ENCODE data around the gene PPP2R2C. TPM values are rescaled to one million over a fixed set of nuclear protein-coding genes. Genes with fewer than 3 reads are reported as not detected.

The PPP2R2C gene
- total RNA-seq, 3 donors from 2014 or later, result 0.31 to 2.9 (median 0.41) TPM

- H3K4me1 ChIP-seq (ENCODE audit: low read depth), result peaks cover 3% of the 10 kb centered on the region
- intact Hi-C loops (cut with DNase I, micrococcal nuclease), result no loop called here
- H3K36me3 ChIP-seq (ENCODE audit: low read depth), result no peaks in the 10 kb centered on the region
- DNase-seq, result no peak
- TF ChIP-seq CTCF (IDR thresholded peaks at IDR 0.05), result no peak
- H3K9me3 ChIP-seq, result no peaks in the 10 kb centered on the region
- ATAC-seq, result no peak
- H3K4me3 ChIP-seq, result no peak overlapping the region
Observed at GRCh38 chr4:6475492-6476020, 3.1 kb upstream of the PPP2R2C start.

GRCh38 chr4:6474705-6475457, 2.5 kb upstream of the PPP2R2C start:
- Histone ChIP-seq H3K9me3 (no peaks in the 10 kb centered on the region), H3K4me3 (no peak overlapping the region), H3K36me3 (ENCODE audit: low read depth) (no peaks in the 10 kb centered on the region), H3K4me1 (ENCODE audit: low read depth) (peaks cover 3% of the 10 kb centered on the region)
- intact Hi-C loops (cut with DNase I, micrococcal nuclease), result no loop called here
- DNase-seq, result no peak
- no peak for ATAC-seq
- no peak for TF ChIP-seq CTCF (IDR thresholded peaks at IDR 0.05)

- DNase-seq (no peak), ATAC-seq (peak; percentile 14)
- Histone ChIP-seq H3K36me3 (ENCODE audit: low read depth) (no peaks in the 10 kb centered on the region), H3K9me3 (no peaks in the 10 kb centered on the region), H3K4me1 (ENCODE audit: low read depth) (peaks cover 3% of the 10 kb centered on the region), H3K4me3 (no peak overlapping the region)
- intact Hi-C loops (cut with DNase I, micrococcal nuclease), result no loop called here
- no peak for TF ChIP-seq CTCF (IDR thresholded peaks at IDR 0.05)
Observed at GRCh38 chr4:6474053-6474568, 1.7 kb upstream of the PPP2R2C start.

- TF ChIP-seq CTCF (IDR thresholded peaks at IDR 0.05), result no peak
- Histone ChIP-seq H3K36me3 (ENCODE audit: low read depth) (no peaks in the 10 kb centered on the region), H3K9me3 (no peaks in the 10 kb centered on the region), H3K4me1 (ENCODE audit: low read depth) (peaks cover 3% of the 10 kb centered on the region), H3K4me3 (no peak overlapping the region)
- no peak for DNase-seq
- intact Hi-C loops (cut with DNase I, micrococcal nuclease), result no loop called here
- no peak for ATAC-seq
Observed at GRCh38 chr4:6473264-6474052, 1.0 kb upstream of the PPP2R2C start.

- intact Hi-C loops (cut with DNase I, micrococcal nuclease), result no loop called here
- DNase-seq, result peak in 1 of 3 donors; percentile 31
- TF ChIP-seq CTCF (IDR thresholded peaks at IDR 0.05), result no peak
- ATAC-seq, result no peak
- peaks cover 3% of the 10 kb centered on the region for H3K4me1 ChIP-seq (ENCODE audit: low read depth)
- no peaks in the 10 kb centered on the region for H3K36me3 ChIP-seq (ENCODE audit: low read depth)
- H3K9me3 ChIP-seq, result no peaks in the 10 kb centered on the region
- no peak overlapping the region for H3K4me3 ChIP-seq
Observed at GRCh38 chr4:6472008-6472386, 417 bp downstream of the PPP2R2C start.
